Activated CD8-positive, alpha-beta memory T cell treated with anti-CD3 and anti-CD28 coated beads for 24 hours (primary cell): Measurements from ENCODE around the gene CXorf58.
"Not testable (repeated sequence)": the region's sequence is repeated elsewhere in the genome, so short reads cannot be mapped to it uniquely, and the experiment has no call there.

Experiments
- DNase-seq: peaks from one replicate; pipeline ENCODE4 v3.0.0-alpha.2; 2020

The CXorf58 gene

GRCh38 chrX:23959781-23960180 is 52.0 kb downstream of the CXorf58 start:
- DNase-seq: no peak

- no peak for DNase-seq
Observed at GRCh38 chrX:23964191-23964590, 56.4 kb downstream of the CXorf58 start.

GRCh38 chrX:23965630-23966029 is 57.8 kb downstream of the CXorf58 start:
- DNase-seq: not testable (repeated sequence)

GRCh38 chrX:23978491-23978890 is 70.7 kb downstream of the CXorf58 start:
- DNase-seq: no peak

- no peak for DNase-seq
Observed at GRCh38 chrX:23980011-23980441, 72.2 kb downstream of the CXorf58 start.

- DNase-seq: no peak
Observed at GRCh38 chrX:23981222-23981621, 73.4 kb downstream of the CXorf58 start.

GRCh38 chrX:23981711-23982110 is 73.9 kb downstream of the CXorf58 start:
- no peak for DNase-seq

GRCh38 chrX:23982891-23983290 is 75.1 kb downstream of the CXorf58 start:
- DNase-seq: no peak
